IPS-20b (cell line): Measurements from ENCODE around the gene CELF5.
A peak's percentile ranks its signal among the peaks of the same experiment; 100 is the strongest.
"Not testable (repeated sequence)": the region's sequence is repeated elsewhere in the genome, so short reads cannot be mapped to it uniquely, and the experiment has no call there.

Source experiments
- H3K27ac ChIP-seq: one replicate; pipeline ENCODE4 v1.5.1; 2013; ENCODE audit warnings: low read length
- H3K27me3 ChIP-seq: 2 replicates; pipeline ENCODE4 v1.6.1; 2013; ENCODE audit warnings: mild to moderate bottlenecking, low read length, inconsistent platforms; ENCODE audit not compliant: insufficient read depth
- H3K36me3 ChIP-seq: 2 replicates; pipeline ENCODE4 v1.6.1; 2013; ENCODE audit warnings: low read depth, mild to moderate bottlenecking, inconsistent platforms, low read length, moderate library complexity; ENCODE audit not compliant: insufficient read depth
- H3K4me1 ChIP-seq: 2 replicates; pipeline ENCODE4 v1.6.1; 2013; ENCODE audit warnings: mild to moderate bottlenecking, control low read depth, inconsistent platforms, low read length, moderate library complexity; ENCODE audit not compliant: insufficient read depth
- H3K4me3 ChIP-seq: 2 replicates; pipeline ENCODE4 v1.5.1; 2013; ENCODE audit warnings: mild to moderate bottlenecking, low read length, inconsistent platforms
- H3K9ac ChIP-seq: 2 replicates; pipeline ENCODE4 v1.6.1; 2013; ENCODE audit warnings: low read depth, mild to moderate bottlenecking, inconsistent platforms, low read length, moderate library complexity
- H3K9me3 ChIP-seq: 2 replicates; pipeline ENCODE4 v1.6.1; 2013; ENCODE audit warnings: mild to moderate bottlenecking, low read depth, low read length, inconsistent platforms; ENCODE audit not compliant: insufficient read depth

CELF5 gene

DNA sequence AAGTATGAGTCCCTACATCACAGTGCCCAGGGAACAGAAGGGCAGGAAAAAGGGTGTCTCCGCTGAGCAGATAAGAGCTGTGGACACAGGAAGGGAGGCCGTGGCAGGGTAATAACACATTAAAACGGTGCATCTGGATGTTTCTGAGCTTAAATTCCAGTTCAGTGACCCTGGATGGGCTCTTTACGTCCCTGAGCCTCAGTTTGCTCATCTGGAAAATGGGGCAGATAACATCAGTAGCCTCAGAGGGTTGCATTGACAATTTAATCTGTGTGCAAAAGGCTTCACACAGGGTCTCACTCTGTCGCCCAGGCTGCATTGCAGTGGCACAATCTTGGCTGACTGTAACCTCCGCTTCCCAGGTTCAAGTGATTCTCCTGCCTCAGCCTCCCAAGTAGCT is 58.1 kb downstream of the CELF5 start:
- H3K4me1 ChIP-seq = peaks cover 5% of the 10 kb centered on the region; the same call in 1 of the 2 replicates
- H3K4me3 ChIP-seq = no peak overlapping the region
- no peak overlapping the region for H3K9ac ChIP-seq
- H3K27me3 ChIP-seq = no peaks in the 10 kb centered on the region; the same call in 1 of the 2 replicates
- H3K36me3 ChIP-seq = no peaks in the 10 kb centered on the region
- no peak overlapping the region for H3K27ac ChIP-seq
- H3K9me3 ChIP-seq = no peaks in the 10 kb centered on the region

GRCh38 chr19:3283246-3283751 is 58.8 kb downstream of the CELF5 start:
- H3K27me3 ChIP-seq = no peaks in the 10 kb centered on the region; the same call in 1 of the 2 replicates

GRCh38 chr19:3283886-3284657 is 59.6 kb downstream of the CELF5 start:
- H3K9me3 ChIP-seq = no peaks in the 10 kb centered on the region
- no peaks in the 10 kb centered on the region for H3K36me3 ChIP-seq
- H3K9ac ChIP-seq = peak overlapping the region; percentile 76; the same call in 1 of the 2 replicates
- no peak overlapping the region for H3K27ac ChIP-seq
- peak overlapping the region; percentile 56 for H3K4me3 ChIP-seq
- H3K27me3 ChIP-seq = no peaks in the 10 kb centered on the region; the same call in 1 of the 2 replicates
- peaks cover 5% of the 10 kb centered on the region; the same call in 1 of the 2 replicates for H3K4me1 ChIP-seq

More at GRCh38 chr19:3283246-3283751, 58.8 kb downstream of the CELF5 start:
- Histone ChIP-seq H3K9ac (no peak overlapping the region), H3K4me1 (peaks cover 5% of the 10 kb centered on the region; the same call in 1 of the 2 replicates), H3K36me3 (no peaks in the 10 kb centered on the region), H3K4me3 (no peak overlapping the region), H3K9me3 (no peaks in the 10 kb centered on the region), H3K27ac (no peak overlapping the region)

DNA sequence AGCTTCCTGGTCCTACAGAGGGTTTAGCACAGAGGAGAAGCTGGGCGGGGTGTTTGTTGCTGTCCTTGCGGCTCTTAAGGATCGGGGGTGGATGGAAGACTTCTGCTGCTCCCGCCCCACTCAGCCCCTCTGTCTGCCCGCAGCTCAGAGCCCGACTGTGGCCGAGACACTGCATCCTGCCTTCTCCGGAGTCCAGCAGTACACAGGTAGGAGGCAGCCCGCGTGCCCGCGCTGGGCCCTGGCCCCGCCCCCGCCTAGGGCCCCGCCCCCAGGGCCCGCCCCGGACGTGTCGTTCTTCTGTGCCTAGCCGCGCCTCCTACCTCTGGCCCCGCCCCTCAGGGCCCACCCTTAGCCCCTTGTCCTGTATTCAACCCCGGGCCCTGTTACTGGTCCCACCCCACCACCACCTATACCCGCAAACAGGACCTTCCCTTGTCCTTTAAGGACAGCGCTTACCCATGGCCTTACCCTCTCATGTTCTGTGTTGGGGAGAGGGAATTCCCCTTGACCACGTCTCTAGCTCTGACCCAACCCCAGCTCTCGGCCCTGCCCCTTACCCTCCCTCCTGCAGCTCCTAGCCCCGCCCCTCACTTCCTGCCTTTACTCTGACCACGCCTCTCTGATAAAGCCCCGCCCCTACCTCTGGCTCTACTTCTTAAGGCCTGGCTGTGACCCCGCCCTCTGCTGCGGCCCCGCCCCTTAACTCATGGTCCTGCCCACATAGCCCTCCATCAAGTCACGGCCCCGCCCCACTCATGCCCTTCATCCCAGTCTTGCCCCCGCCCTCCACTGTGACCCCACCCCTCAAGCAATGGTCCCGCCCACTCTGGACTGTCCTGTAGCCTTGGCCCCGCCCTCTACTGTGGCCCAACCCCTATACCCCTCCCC is 60.5 kb downstream of the CELF5 start:
- H3K9me3 ChIP-seq = no peaks in the 10 kb centered on the region
- peak overlapping the region; percentile 56 for H3K4me3 ChIP-seq
- peak overlapping the region; percentile 76; the same call in 1 of the 2 replicates for H3K9ac ChIP-seq
- H3K27ac ChIP-seq = no peak overlapping the region
- no peaks in the 10 kb centered on the region for H3K36me3 ChIP-seq
- peaks cover 3% of the 10 kb centered on the region; the same call in 1 of the 2 replicates for H3K27me3 ChIP-seq
- H3K4me1 ChIP-seq = peaks cover 5% of the 10 kb centered on the region; the same call in 1 of the 2 replicates

DNA sequence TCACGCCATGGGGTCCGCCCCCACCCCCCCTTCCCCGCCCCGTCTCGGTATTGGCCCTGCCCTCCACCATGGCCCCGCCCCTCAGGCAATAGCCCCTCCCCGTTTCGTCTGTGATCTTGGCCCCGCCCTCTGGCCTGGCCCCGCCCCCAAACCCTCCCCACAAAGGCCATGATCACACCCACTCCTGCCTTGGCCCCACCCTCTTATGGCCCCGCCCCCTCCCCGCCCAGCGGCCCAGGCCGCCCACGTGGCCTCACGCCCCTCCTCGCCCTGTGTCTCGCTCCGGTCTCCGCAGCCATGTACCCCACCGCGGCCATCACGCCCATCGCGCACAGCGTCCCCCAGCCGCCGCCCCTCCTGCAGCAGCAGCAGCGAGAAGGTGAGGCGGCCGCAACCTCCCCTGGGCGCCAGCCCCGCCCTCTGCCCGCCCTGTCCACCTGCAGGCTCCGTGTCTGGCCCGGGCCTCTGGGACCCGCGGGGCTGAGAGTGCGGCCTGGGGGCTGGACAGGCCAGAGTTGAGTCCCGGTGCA is 61.3 kb downstream of the CELF5 start:
- H3K36me3 ChIP-seq = no peaks in the 10 kb centered on the region
- peak overlapping the region; percentile 66; the same call in 1 of the 2 replicates for H3K9ac ChIP-seq
- peak overlapping the region; percentile 71 for H3K4me3 ChIP-seq
- peaks cover 4% of the 10 kb centered on the region; the same call in 1 of the 2 replicates for H3K27me3 ChIP-seq
- H3K27ac ChIP-seq = no peak overlapping the region
- H3K9me3 ChIP-seq = no peaks in the 10 kb centered on the region
- peaks cover 5% of the 10 kb centered on the region; the same call in 1 of the 2 replicates for H3K4me1 ChIP-seq

DNA sequence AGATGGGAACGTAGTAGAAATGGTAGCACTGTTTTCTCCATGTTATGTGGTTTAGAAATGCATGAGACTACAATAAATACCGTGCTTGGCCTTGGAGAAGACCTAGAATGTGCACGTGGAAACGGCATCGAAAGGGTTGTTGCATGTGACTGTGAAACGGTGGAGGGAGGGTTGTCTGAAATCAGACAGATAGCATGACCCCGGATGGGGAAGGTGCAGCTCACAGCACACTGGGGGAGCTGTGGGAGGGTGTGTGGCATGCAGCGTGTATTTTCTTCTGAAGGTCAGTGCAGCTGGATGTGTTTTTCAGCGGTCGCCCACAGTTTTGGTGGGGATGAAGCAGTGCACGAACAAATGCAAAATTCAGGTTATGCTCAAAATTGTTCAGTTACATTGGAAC is 63.4 kb downstream of the CELF5 start:
- H3K9ac ChIP-seq = no peak overlapping the region
- H3K4me3 ChIP-seq = no peak overlapping the region
- no peaks in the 10 kb centered on the region for H3K36me3 ChIP-seq
- H3K4me1 ChIP-seq = peaks cover 5% of the 10 kb centered on the region; the same call in 1 of the 2 replicates
- H3K9me3 ChIP-seq = no peaks in the 10 kb centered on the region
- peaks cover 4% of the 10 kb centered on the region; the same call in 1 of the 2 replicates for H3K27me3 ChIP-seq
- no peak overlapping the region for H3K27ac ChIP-seq

GRCh38 chr19:3288437-3288836 is 64.0 kb downstream of the CELF5 start:
- not testable (repeated sequence) for H3K9me3 ChIP-seq, H3K27me3 ChIP-seq, H3K4me1 ChIP-seq, H3K4me3 ChIP-seq, H3K36me3 ChIP-seq, H3K27ac ChIP-seq, H3K9ac ChIP-seq

- H3K9me3 ChIP-seq = no peaks in the 10 kb centered on the region
- H3K36me3 ChIP-seq = no peaks in the 10 kb centered on the region
- peaks cover 4% of the 10 kb centered on the region; the same call in 1 of the 2 replicates for H3K27me3 ChIP-seq
- H3K4me3 ChIP-seq = no peak overlapping the region
- no peaks in the 10 kb centered on the region for H3K4me1 ChIP-seq
- no peak overlapping the region for H3K9ac ChIP-seq
- no peak overlapping the region for H3K27ac ChIP-seq
Measured at GRCh38 chr19:3289971-3290569, 65.6 kb downstream of the CELF5 start.

GRCh38 chr19:3290858-3291257 is 66.4 kb downstream of the CELF5 start:
- not testable (repeated sequence) for H3K36me3 ChIP-seq, H3K4me1 ChIP-seq, H3K9me3 ChIP-seq, H3K27ac ChIP-seq, H3K4me3 ChIP-seq, H3K9ac ChIP-seq, H3K27me3 ChIP-seq

DNA sequence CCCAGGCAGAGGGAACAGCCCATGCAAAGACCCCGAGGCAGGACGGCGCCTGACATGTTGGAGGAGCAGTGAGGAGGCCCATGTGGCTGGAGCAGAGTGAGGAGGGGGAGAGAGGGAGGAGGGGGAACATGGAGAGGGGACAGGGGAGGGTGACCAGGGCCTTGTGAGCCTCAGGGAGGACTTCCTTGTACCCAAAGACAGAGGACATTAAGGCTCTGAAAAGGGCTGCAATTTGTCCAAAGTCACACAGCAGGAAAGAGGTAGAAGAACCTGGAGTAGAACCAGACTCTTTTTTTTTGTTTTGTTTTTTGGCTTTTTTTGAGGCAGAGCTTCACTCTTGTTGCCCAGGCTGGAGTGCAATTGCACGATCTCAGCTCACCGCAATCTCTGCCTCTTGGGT is 67.2 kb downstream of the CELF5 start:
- no peak overlapping the region for H3K4me3 ChIP-seq
- H3K9me3 ChIP-seq = no peaks in the 10 kb centered on the region
- H3K36me3 ChIP-seq = no peaks in the 10 kb centered on the region
- no peaks in the 10 kb centered on the region for H3K4me1 ChIP-seq
- H3K27ac ChIP-seq = no peak overlapping the region
- H3K9ac ChIP-seq = no peak overlapping the region
- H3K27me3 ChIP-seq = peaks cover 4% of the 10 kb centered on the region; the same call in 1 of the 2 replicates

DNA sequence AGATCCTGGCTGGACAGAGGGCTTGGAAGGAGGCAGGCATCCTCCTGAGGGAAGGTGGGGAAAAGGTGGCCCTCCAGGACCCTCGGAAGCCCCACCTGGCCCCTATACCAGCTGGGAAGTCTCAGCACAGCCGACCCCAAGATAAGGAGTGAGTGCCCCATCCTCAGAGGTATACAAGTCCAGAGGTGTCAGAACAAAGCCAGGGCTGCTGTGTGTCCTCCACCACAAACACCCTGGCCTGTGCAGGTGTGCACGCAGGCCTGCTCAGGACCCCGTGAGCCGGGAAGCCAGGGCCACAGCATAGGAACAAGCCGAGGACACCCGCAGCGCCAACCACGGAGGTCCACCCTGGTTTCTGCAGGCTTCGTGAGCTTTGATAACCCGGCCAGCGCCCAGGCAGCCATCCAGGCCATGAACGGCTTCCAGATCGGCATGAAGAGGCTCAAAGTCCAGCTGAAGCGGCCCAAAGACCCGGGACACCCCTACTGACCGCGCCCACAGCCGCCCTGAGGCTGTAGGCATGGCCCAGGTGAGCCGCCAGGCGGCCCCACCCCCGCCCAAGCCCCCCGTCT is 68.6 kb downstream of the CELF5 start:
- peaks cover 4% of the 10 kb centered on the region; the same call in 1 of the 2 replicates for H3K27me3 ChIP-seq
- no peaks in the 10 kb centered on the region for H3K9me3 ChIP-seq
- H3K36me3 ChIP-seq = no peaks in the 10 kb centered on the region
- H3K27ac ChIP-seq = no peak overlapping the region
- no peak overlapping the region for H3K4me3 ChIP-seq
- no peaks in the 10 kb centered on the region for H3K4me1 ChIP-seq
- H3K9ac ChIP-seq = no peak overlapping the region
